Activated CD4-positive, alpha-beta memory T cell treated with anti-CD3 and anti-CD28 coated beads for 36 hours (primary cell): Measurements from ENCODE around the gene INKA2. TPM values are rescaled to one million over a fixed set of nuclear protein-coding genes. Genes with fewer than 3 reads are reported as not detected.
A peak's percentile ranks its signal among the peaks of the same experiment; 100 is the strongest.

Experiments
- CTCF ChIA-PET: fragments of 350-600 bp; sonication (Branson Sonifier 250); formaldehyde crosslinking; loops from one replicate; lab custom pipeline; 2021; ENCODE audit warnings: antibody characterized with exemption, inconsistent platforms; lab: Charles Lee
- POLR2A ChIA-PET: fragments of 350-600 bp; sonication (Branson Sonifier 250); formaldehyde crosslinking; loops from one replicate; lab custom pipeline; 2021; ENCODE audit warnings: antibody characterized with exemption; lab: Charles Lee
- DNase-seq: peaks from one replicate; pipeline ENCODE4 v3.0.0-alpha.2; 2020
- H3K27ac Mint-ChIP-seq: one replicate; pipeline ENCODE4 v1.8.0; 2021; ENCODE audit warnings: mixed read lengths
- H3K27me3 Mint-ChIP-seq: one replicate; pipeline ENCODE4 v1.8.0; 2021; ENCODE audit warnings: mixed read lengths
- H3K36me3 Mint-ChIP-seq: one replicate; pipeline ENCODE4 v1.8.0; 2021; ENCODE audit warnings: mixed read lengths
- H3K4me1 Mint-ChIP-seq: one replicate; pipeline ENCODE4 v1.8.0; 2021; ENCODE audit warnings: low read depth, mixed read lengths
- H3K4me3 Mint-ChIP-seq: one replicate; pipeline ENCODE4 v1.8.0; 2021; ENCODE audit warnings: mild to moderate bottlenecking, mixed read lengths
- H3K9me3 Mint-ChIP-seq: one replicate; pipeline ENCODE4 v1.8.0; 2021; ENCODE audit warnings: mixed read lengths
- intact Hi-C: fragments of 100-400 bp; cut with micrococcal nuclease; formaldehyde crosslinking; loops from one replicate; pipeline ENCODE4 v1.15.1; 2023
- total RNA-seq, 2 experiments: library from RNA; stranded (reverse); gene quantifications; one replicate each; pipeline ENCODE4 v1.2.3, GENCODE V29; 2021

Gene INKA2
- total RNA-seq, 2 experiments from 2014 or later = 1.4 to 2.3 TPM

DNA sequence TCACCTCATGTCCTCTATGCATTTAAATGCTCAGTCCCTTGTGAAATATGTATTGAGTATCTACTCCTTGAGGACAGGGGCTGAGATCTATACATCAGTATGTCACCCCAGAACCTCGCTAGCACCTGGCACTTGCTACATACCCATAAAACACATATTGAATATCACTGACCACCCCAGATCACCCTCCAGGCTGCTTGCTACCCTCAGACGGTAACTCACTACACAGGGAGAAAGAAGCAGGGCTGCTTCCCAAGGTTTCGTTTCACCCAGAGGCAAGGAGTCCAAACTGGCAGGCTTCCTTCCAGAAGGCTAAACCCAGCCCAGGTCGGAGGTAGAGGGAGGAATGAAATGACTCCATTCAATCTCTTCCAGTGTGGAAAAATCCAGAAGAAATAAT lies 8.5 kb downstream of the INKA2 start:
- Mint-ChIP-seq H3K9me3 (no peaks in the 10 kb centered on the region), H3K27me3 (no peaks in the 10 kb centered on the region), H3K4me3 (no peak overlapping the region), H3K27ac (no peak overlapping the region), H3K4me1 (peaks cover 3% of the 10 kb centered on the region), H3K36me3 (no peaks in the 10 kb centered on the region)
- intact Hi-C loops = no loop called here
- POLR2A ChIA-PET = no interaction called here
- CTCF ChIA-PET = interaction anchor here (1.8 to 4.0 kb wide), 2 partner anchors 16 kb away, joined by 10 to 18 read pairs; no protein-coding TSS in a partner anchor
- DNase-seq = no peak

DNA sequence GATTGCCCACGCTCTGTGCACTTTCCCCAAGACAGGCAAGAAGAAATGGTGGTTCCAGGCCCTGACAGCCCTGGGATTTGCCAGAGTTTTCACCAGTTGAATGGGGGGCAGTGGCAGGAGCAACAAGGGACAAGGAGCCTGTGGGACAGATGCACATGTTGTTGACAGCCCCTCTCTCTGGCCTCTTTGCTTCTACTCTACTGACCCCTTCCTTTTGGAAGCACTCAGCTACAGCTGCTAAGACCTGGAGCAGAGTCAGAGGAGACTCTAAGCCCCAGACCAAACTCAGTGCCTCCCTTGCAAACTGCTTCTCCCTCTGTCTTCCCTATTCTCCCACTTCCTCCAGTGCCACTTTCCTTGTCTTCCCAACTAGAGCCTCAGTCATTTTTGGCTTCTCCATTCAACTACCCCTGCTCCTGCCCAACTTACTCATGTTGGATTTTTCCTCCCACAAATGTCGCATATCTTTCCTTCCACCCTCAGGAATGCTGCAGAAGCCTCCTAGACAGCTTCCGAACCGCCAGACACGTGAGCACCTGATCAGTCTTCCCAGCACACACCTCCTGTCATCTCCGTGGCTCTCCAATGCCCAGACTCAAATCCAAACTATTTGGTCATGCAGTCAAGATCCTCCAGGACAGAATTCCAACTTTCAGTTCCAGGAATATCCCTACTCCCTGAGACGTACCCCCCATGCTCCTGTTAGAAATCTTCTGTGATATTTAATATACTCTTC lies 9.1 kb downstream of the INKA2 start:
- CTCF ChIA-PET = interaction anchor here (4.0 kb wide), 1 partner anchor 15 kb away, joined by 18 read pairs; no protein-coding TSS in a partner anchor

DNA sequence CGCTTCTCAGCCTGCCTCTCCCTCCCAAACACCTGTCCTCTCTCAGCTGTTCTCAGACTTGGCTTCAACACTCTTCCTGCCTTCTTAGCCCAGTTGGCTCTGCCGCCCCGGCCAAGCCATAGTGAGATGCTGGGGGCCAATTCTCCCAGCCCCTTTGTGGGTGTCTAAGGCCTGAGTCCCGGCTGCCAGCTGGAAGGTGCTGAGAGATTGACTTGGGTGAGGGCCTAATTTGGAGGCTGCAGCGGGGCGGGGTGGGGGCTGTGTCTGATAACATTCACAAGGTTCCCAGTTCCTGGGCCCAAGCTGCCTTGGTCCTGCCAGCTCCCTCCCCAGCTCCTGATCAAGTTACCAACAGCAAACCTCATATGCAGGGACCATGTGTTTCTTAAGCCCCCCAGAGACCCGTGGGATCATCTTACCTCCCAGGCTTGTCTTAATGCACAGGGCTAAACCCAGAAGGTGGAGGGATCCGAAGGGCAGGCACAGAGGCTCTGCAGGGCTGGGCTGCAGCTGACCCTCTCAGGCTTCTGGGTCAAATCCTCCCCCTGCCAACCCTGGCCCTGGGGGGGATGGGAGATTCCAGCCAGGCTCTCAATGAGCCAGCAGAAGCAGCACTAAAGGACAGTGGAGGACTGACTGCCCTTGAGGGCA lies 9.8 kb downstream of the INKA2 start:
- ChIA-PET POLR2A (no interaction called here), CTCF (interaction anchor here (4.0 kb wide), 1 partner anchor 14 kb away, joined by 18 read pairs; no protein-coding TSS in a partner anchor)
- H3K9me3 Mint-ChIP-seq = no peaks in the 10 kb centered on the region
- H3K27me3 Mint-ChIP-seq = no peaks in the 10 kb centered on the region
- no peak overlapping the region for H3K27ac Mint-ChIP-seq
- intact Hi-C loops = no loop called here
- no peak overlapping the region for H3K4me3 Mint-ChIP-seq
- H3K36me3 Mint-ChIP-seq = no peaks in the 10 kb centered on the region
- peaks cover 3% of the 10 kb centered on the region for H3K4me1 Mint-ChIP-seq
- DNase-seq = no peak

More for the DNA sequence above, 9.1 kb downstream of the INKA2 start:
- POLR2A ChIA-PET = no interaction called here
- no peaks in the 10 kb centered on the region for H3K9me3 Mint-ChIP-seq
- intact Hi-C loops = no loop called here
- no peak for DNase-seq
- H3K4me1 Mint-ChIP-seq = peaks cover 3% of the 10 kb centered on the region
- H3K36me3 Mint-ChIP-seq = no peaks in the 10 kb centered on the region
- H3K27me3 Mint-ChIP-seq = no peaks in the 10 kb centered on the region
- no peak overlapping the region for H3K4me3 Mint-ChIP-seq
- no peak overlapping the region for H3K27ac Mint-ChIP-seq

DNA sequence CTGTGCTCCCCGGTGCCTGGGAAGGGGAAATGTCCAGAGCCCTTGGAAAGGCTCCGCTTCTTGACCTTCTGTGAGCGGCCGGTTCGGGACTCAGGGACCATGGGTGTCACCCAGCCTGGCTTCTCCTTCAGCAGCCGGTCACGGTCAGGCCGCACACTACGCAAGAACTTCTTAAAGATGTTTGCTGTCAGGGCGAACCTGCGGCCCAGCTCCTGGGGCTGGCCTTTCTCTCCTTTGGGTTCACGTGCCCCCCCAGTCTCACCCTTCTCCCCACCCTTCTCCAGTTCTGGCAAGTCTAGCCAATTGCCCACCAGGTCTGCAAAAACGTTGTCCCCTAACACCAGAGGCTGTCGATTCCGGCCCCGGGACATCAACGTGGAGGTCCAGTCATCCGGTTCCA lies 12.1 kb downstream of the INKA2 start:
- POLR2A ChIA-PET = no interaction called here

DNA sequence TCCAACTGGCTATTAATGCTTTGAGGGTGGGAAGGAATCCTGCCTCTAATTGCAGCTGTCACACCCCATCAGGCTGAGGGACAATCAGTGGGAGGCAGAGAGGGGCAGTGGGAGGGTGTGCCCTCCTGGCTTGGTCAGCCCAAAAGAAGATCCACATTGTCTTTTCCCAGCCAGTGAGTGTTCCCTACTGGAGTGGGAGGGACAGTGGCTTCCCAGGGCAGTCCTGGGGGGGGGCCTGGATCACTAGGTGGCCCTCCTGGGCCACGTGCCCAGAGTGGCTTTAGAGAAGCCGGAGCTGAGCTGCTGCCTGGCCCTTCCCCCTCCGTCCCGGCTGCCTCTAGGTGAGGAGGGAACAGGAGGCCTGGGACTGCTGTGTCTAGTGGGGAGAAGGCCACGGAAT lies 14.0 kb downstream of the INKA2 start:
- H3K4me3 Mint-ChIP-seq = no peak overlapping the region
- DNase-seq = no peak
- no peaks in the 10 kb centered on the region for H3K9me3 Mint-ChIP-seq
- ChIA-PET CTCF (interaction anchor here (1.5 to 2.9 kb wide), 2 partner anchors 9 to 22 kb away, joined by 5 to 6 read pairs; no protein-coding TSS in a partner anchor), POLR2A (interaction anchor here (0.6 kb wide), 1 partner anchor 870 kb away, joined by 3 read pairs; no protein-coding TSS in a partner anchor)
- H3K27me3 Mint-ChIP-seq = no peaks in the 10 kb centered on the region
- intact Hi-C loops = no loop called here
- peaks cover 18% of the 10 kb centered on the region for H3K4me1 Mint-ChIP-seq
- no peak overlapping the region for H3K27ac Mint-ChIP-seq
- no peaks in the 10 kb centered on the region for H3K36me3 Mint-ChIP-seq

More for the DNA sequence above, 12.1 kb downstream of the INKA2 start:
- Mint-ChIP-seq H3K36me3 (no peaks in the 10 kb centered on the region), H3K4me3 (no peak overlapping the region), H3K27ac (no peak overlapping the region), H3K9me3 (no peaks in the 10 kb centered on the region), H3K4me1 (peaks cover 16% of the 10 kb centered on the region), H3K27me3 (no peaks in the 10 kb centered on the region)
- CTCF ChIA-PET = interaction anchor here (2.9 to 4.0 kb wide), 2 partner anchors 12 to 20 kb away, joined by 6 to 18 read pairs; no protein-coding TSS in a partner anchor
- no peak for DNase-seq
- intact Hi-C loops = no loop called here

DNA sequence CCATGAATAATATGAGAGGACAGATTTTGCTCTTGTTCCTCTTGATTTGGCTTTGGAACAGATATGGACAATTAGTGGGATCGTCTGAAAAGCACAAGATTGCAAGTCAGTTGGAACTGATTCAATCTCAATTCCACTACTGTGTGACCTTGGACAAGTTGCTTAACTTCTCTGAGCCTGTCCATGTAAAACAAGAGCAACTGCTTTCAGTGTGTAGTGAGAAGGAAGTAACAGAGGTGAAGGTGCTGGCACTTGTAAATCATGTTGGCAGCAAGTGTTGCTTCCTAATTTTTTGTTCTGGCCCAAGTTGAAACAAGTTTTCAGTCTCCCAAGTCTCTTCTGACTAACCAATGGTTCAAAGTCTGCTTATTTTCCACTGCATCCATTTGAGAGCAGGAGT lies 15.3 kb downstream of the INKA2 start:
- Mint-ChIP-seq H3K27me3 (no peaks in the 10 kb centered on the region), H3K9me3 (no peaks in the 10 kb centered on the region), H3K4me1 (peaks cover 18% of the 10 kb centered on the region), H3K36me3 (no peaks in the 10 kb centered on the region), H3K4me3 (no peak overlapping the region), H3K27ac (no peak overlapping the region)
- ChIA-PET POLR2A (no interaction called here), CTCF (interaction anchor here (0.7 kb wide), 1 partner anchor 27 kb away, joined by 3 read pairs; no protein-coding TSS in a partner anchor)
- intact Hi-C loops = no loop called here
- no peak for DNase-seq

DNA sequence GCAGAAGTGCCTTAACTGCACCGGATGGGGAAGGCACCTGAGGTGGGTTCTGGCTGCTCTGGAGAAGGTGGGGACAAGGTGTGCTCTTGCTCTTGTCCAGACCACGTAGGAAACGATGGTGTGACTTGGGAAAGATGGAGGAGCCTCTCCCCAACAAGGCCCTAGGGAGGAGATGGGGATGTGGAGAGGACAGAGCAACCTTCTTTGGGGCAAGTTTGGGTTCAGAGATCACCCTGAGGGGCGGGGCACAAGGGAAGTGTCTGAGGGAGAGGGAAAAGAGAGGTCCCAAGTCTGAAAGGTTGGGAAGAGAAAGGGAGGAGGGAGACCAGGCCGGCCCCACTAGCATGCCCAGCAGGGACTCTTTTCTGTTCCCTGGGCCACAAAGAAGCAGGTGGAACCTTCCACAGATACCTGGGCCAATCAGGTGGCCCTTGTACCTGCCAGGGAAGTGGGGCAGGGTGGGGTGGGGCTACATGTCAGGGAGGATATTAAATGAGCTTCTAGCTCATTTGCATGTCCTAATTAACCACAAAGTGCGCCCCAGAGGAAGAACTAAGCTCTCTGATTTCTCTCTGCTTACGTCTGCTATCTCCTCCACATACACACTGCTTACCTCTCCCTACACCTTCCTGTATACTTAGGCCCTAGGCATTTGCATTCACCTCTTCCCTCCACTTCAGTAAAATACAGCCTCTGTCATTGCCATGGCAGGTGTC lies 15.9 kb downstream of the INKA2 start:
- Mint-ChIP-seq H3K27ac (no peak overlapping the region), H3K9me3 (no peaks in the 10 kb centered on the region), H3K4me3 (no peak overlapping the region), H3K27me3 (no peaks in the 10 kb centered on the region), H3K36me3 (no peaks in the 10 kb centered on the region), H3K4me1 (peaks cover 18% of the 10 kb centered on the region)
- ChIA-PET POLR2A (no interaction called here), CTCF (interaction anchor here (0.7 to 1.5 kb wide), 2 partner anchors 24 to 28 kb away, joined by 3 to 4 read pairs; no protein-coding TSS in a partner anchor)
- DNase-seq = no peak
- intact Hi-C loops = no loop called here

DNA sequence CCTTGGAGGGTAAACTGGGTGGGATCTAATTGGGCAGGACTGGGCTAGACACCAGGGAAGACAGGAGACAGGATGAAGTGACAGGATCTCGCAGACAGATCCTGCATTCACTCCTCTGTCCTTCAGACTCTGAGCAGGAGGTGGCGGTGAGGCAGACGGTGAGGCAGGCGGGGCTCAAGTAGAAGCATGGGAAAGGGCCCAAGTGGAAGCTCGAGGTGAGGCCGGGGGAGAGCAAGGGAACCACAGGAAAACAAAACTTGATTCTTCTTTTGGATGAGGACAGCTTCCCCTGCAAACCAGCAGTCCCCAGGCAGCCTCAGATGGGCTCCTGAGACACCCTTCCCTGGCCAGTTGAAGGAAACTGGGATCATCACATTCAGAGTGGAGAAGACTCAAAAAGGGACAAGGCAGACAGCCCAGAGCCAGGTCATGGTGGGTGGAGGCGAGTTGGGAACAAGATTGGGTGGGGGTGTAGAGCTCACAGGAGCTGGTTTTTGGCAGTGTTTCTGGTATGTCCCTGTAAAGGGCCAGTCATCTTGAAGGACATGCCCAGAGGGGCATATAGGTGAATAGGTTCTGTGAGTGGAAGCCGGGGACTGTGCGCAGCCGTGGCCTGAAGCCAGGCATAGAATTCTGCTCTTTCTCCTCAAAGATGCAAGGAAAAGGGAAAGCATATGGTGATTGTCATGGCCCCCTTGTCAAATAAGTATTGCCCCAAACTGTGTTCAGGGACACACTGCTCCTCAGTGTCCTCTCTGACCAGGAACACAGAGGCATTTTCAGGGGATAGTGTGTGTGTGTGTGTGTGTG lies 18.0 kb downstream of the INKA2 start:
- no peaks in the 10 kb centered on the region for H3K9me3 Mint-ChIP-seq
- peaks cover 18% of the 10 kb centered on the region for H3K4me1 Mint-ChIP-seq
- DNase-seq = no peak
- no peaks in the 10 kb centered on the region for H3K27me3 Mint-ChIP-seq
- peak overlapping the region; percentile 38 for H3K27ac Mint-ChIP-seq
- ChIA-PET CTCF (interaction anchor here (0.8 to 1.0 kb wide), 2 partner anchors 10 to 35 kb away, joined by 3 read pairs; no protein-coding TSS in a partner anchor), POLR2A (no interaction called here)
- H3K4me3 Mint-ChIP-seq = no peak overlapping the region
- intact Hi-C loops = no loop called here
- peaks cover 8% of the 10 kb centered on the region for H3K36me3 Mint-ChIP-seq

DNA sequence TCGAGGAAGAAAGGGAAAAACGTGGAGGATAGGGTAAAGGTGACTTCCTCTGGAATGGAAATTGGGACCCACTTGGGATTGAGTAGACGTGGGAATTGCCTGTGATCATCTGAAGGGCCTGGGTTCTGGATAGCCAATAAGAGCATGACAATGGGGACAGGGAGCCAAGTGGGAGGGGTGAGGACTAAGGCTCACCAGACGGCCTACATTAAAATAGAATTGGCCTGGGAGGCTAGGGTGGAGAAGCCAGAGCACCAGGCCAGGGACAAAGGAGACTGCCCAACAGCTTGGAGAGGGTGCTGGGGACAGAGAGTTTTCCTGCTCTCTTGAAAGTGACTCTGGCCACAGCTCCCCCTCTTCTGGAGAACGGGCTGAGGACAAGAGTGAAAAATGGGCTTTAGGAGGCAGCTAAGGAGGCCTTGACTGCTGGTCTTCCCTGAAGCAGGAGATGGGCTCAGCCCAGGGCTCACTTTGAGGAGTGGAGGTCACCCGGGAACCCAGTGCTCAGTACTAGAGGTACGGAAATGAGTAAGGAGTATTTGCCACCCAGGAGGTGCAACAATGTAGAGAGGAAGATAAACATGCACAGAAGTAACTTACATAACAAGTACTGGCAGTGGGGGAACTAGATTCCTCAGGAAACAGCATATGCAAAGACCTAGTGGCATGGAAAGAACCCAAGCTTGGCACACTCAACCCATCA lies 18.8 kb downstream of the INKA2 start:
- H3K27me3 Mint-ChIP-seq = no peaks in the 10 kb centered on the region
- ChIA-PET POLR2A (no interaction called here), CTCF (interaction anchor here (0.8 to 1.0 kb wide), 2 partner anchors 10 to 36 kb away, joined by 3 read pairs; no protein-coding TSS in a partner anchor)
- peak overlapping the region; percentile 38 for H3K27ac Mint-ChIP-seq
- peaks cover 8% of the 10 kb centered on the region for H3K36me3 Mint-ChIP-seq
- peaks cover 18% of the 10 kb centered on the region for H3K4me1 Mint-ChIP-seq
- no peak overlapping the region for H3K4me3 Mint-ChIP-seq
- intact Hi-C loops = no loop called here
- H3K9me3 Mint-ChIP-seq = no peaks in the 10 kb centered on the region
- no peak for DNase-seq

DNA sequence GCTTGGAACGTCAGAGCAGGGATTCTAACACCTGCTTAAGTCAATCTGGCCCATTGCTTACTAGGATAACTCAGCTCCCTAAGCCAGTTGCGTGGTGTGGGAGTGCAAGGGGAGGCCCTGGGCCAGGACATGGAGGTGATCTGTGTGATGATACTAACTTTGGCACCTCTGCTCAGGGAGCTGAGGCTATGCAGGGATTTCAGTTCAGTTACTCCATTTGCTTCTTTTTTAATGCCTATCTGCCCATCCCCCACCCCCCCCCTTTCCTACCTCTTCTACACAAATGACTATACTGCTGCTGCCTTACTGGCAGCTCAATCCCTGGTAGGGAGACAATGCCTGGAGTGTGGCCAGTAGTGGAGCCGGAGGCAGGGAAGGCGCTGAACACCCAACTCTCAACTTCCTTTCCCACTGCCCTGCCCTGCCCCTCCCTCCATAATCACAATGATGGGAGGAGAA lies 19.5 kb downstream of the INKA2 start:
- intact Hi-C loops = no loop called here
- ChIA-PET POLR2A (interaction anchor here (1.1 kb wide), 1 partner anchor 19 kb away, joined by 3 read pairs; no protein-coding TSS in a partner anchor), CTCF (no interaction called here)
- H3K9me3 Mint-ChIP-seq = no peaks in the 10 kb centered on the region
- peaks cover 8% of the 10 kb centered on the region for H3K36me3 Mint-ChIP-seq
- H3K4me3 Mint-ChIP-seq = no peak overlapping the region
- peaks cover 18% of the 10 kb centered on the region for H3K4me1 Mint-ChIP-seq
- no peak for DNase-seq
- no peaks in the 10 kb centered on the region for H3K27me3 Mint-ChIP-seq
- H3K27ac Mint-ChIP-seq = peak overlapping the region; percentile 1
